Measurements from ENCODE around the gene TPM4. TPM values are rescaled to one million over a fixed set of nuclear protein-coding genes. Genes with fewer than 3 reads are reported as not detected.

TPM4 gene
- total and polyA plus RNA-seq, 2 experiments from 2014 or later, result 223 to 288 TPM

DNA sequence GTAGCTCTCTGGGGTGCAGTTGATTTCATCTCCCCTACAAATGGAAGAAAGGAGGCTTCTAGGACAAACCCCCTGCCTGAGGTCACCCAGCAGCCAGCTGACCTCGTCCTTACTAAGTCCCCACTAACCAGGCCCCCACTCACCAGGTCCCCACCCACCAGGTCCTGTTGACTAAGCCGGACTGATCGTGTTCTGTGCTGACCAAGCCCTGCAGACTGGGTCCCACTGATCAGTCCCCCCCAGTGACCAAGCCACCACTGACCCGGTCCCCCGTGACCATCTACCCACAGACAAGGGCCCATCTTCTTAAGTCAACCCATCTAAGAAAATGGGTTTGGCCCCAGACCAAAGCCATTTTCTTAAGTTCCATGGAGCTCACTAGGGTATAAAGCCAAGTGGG is 36.8 kb upstream of the TPM4 start:
- TF ChIP-seq, protein P1, sequence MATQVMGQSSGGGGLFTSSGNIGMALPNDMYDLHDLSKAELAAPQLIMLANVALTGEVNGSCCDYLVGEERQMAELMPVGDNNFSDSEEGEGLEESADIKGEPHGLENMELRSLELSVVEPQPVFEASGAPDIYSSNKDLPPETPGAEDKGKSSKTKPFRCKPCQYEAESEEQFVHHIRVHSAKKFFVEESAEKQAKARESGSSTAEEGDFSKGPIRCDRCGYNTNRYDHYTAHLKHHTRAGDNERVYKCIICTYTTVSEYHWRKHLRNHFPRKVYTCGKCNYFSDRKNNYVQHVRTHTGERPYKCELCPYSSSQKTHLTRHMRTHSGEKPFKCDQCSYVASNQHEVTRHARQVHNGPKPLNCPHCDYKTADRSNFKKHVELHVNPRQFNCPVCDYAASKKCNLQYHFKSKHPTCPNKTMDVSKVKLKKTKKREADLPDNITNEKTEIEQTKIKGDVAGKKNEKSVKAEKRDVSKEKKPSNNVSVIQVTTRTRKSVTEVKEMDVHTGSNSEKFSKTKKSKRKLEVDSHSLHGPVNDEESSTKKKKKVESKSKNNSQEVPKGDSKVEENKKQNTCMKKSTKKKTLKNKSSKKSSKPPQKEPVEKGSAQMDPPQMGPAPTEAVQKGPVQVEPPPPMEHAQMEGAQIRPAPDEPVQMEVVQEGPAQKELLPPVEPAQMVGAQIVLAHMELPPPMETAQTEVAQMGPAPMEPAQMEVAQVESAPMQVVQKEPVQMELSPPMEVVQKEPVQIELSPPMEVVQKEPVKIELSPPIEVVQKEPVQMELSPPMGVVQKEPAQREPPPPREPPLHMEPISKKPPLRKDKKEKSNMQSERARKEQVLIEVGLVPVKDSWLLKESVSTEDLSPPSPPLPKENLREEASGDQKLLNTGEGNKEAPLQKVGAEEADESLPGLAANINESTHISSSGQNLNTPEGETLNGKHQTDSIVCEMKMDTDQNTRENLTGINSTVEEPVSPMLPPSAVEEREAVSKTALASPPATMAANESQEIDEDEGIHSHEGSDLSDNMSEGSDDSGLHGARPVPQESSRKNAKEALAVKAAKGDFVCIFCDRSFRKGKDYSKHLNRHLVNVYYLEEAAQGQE (IDR thresholded peaks at IDR 0.05; ENCODE audit: unreplicated experiment), result no peak
- TF ChIP-seq POLR2AphosphoS5 (IDR thresholded peaks at IDR 0.05; ENCODE audit: low read depth) (no peak), STAT1 (IDR thresholded peaks at IDR 0.05; ENCODE audit: unreplicated experiment) (no peak), ZNF114 (CRISPR knock-in tag; IDR thresholded peaks at IDR 0.05) (no peak), JUNB (IDR thresholded peaks at IDR 0.05; ENCODE audit: unreplicated experiment) (no peak), CREB1 (CRISPR knock-in tag; IDR thresholded peaks at IDR 0.05; ENCODE audit: low read depth) (no peak), ZNF331 (CRISPR knock-in tag; IDR thresholded peaks at IDR 0.05; ENCODE audit: low read depth) (no peak), NANOG (IDR thresholded peaks at IDR 0.05; ENCODE audit: borderline replicate concordance) (no peak), EZH2 (IDR thresholded peaks at IDR 0.05; ENCODE audit: low read depth, unreplicated experiment) (no peak), EZH2phosphoT487 (IDR thresholded peaks at IDR 0.05; ENCODE audit: unreplicated experiment) (no peak)
- TF ChIP-seq, protein P2, sequence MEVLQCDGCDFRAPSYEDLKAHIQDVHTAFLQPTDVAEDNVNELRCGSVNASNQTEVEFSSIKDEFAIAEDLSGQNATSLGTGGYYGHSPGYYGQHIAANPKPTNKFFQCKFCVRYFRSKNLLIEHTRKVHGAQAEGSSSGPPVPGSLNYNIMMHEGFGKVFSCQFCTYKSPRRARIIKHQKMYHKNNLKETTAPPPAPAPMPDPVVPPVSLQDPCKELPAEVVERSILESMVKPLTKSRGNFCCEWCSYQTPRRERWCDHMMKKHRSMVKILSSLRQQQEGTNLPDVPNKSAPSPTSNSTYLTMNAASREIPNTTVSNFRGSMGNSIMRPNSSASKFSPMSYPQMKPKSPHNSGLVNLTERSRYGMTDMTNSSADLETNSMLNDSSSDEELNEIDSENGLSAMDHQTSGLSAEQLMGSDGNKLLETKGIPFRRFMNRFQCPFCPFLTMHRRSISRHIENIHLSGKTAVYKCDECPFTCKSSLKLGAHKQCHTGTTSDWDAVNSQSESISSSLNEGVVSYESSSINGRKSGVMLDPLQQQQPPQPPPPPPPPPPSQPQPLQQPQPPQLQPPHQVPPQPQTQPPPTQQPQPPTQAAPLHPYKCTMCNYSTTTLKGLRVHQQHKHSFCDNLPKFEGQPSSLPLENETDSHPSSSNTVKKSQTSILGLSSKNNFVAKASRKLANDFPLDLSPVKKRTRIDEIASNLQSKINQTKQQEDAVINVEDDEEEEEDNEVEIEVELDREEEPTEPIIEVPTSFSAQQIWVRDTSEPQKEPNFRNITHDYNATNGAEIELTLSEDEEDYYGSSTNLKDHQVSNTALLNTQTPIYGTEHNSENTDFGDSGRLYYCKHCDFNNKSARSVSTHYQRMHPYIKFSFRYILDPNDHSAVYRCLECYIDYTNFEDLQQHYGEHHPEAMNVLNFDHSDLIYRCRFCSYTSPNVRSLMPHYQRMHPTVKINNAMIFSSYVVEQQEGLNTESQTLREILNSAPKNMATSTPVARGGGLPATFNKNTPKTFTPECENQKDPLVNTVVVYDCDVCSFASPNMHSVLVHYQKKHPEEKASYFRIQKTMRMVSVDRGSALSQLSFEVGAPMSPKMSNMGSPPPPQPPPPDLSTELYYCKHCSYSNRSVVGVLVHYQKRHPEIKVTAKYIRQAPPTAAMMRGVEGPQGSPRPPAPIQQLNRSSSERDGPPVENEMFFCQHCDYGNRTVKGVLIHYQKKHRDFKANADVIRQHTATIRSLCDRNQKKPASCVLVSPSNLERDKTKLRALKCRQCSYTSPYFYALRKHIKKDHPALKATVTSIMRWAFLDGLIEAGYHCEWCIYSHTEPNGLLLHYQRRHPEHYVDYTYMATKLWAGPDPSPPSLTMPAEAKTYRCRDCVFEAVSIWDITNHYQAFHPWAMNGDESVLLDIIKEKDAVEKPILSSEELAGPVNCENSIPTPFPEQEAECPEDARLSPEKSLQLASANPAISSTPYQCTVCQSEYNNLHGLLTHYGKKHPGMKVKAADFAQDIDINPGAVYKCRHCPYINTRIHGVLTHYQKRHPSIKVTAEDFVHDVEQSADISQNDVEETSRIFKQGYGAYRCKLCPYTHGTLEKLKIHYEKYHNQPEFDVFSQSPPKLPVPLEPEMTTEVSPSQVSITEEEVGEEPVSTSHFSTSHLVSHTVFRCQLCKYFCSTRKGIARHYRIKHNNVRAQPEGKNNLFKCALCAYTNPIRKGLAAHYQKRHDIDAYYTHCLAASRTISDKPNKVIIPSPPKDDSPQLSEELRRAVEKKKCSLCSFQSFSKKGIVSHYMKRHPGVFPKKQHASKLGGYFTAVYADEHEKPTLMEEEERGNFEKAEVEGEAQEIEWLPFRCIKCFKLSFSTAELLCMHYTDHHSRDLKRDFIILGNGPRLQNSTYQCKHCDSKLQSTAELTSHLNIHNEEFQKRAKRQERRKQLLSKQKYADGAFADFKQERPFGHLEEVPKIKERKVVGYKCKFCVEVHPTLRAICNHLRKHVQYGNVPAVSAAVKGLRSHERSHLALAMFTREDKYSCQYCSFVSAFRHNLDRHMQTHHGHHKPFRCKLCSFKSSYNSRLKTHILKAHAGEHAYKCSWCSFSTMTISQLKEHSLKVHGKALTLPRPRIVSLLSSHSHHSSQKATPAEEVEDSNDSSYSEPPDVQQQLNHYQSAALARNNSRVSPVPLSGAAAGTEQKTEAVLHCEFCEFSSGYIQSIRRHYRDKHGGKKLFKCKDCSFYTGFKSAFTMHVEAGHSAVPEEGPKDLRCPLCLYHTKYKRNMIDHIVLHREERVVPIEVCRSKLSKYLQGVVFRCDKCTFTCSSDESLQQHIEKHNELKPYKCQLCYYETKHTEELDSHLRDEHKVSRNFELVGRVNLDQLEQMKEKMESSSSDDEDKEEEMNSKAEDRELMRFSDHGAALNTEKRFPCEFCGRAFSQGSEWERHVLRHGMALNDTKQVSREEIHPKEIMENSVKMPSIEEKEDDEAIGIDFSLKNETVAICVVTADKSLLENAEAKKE (CRISPR knock-in tag; IDR thresholded peaks at IDR 0.05), result no peak
- TF ChIP-seq, protein P3, sequence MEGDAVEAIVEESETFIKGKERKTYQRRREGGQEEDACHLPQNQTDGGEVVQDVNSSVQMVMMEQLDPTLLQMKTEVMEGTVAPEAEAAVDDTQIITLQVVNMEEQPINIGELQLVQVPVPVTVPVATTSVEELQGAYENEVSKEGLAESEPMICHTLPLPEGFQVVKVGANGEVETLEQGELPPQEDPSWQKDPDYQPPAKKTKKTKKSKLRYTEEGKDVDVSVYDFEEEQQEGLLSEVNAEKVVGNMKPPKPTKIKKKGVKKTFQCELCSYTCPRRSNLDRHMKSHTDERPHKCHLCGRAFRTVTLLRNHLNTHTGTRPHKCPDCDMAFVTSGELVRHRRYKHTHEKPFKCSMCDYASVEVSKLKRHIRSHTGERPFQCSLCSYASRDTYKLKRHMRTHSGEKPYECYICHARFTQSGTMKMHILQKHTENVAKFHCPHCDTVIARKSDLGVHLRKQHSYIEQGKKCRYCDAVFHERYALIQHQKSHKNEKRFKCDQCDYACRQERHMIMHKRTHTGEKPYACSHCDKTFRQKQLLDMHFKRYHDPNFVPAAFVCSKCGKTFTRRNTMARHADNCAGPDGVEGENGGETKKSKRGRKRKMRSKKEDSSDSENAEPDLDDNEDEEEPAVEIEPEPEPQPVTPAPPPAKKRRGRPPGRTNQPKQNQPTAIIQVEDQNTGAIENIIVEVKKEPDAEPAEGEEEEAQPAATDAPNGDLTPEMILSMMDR (conservative IDR thresholded peaks at IDR 0.05; ENCODE audit: low read depth in 2 of 2), result no peak
- TF ChIP-seq, protein P4, sequence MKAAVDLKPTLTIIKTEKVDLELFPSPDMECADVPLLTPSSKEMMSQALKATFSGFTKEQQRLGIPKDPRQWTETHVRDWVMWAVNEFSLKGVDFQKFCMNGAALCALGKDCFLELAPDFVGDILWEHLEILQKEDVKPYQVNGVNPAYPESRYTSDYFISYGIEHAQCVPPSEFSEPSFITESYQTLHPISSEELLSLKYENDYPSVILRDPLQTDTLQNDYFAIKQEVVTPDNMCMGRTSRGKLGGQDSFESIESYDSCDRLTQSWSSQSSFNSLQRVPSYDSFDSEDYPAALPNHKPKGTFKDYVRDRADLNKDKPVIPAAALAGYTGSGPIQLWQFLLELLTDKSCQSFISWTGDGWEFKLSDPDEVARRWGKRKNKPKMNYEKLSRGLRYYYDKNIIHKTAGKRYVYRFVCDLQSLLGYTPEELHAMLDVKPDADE (IDR thresholded peaks at IDR 0.05), result no peak
- Histone ChIP-seq H3K79me2 (replicated peaks; ENCODE audit: insufficient read depth) (no peaks in the 10 kb centered on the region), H3K27me3 (ENCODE audit: insufficient read depth) (no peaks in the 10 kb centered on the region), H3K4me2 (no peak overlapping the region), H3K4me3 (no peak overlapping the region), H3K4me1 (ENCODE audit: insufficient read depth) (peaks cover 4% of the 10 kb centered on the region; the same call in 1 of the 2 replicates), H3K27ac (ENCODE audit: low read depth) (no peak overlapping the region), H3F3A (replicated peaks; ENCODE audit: low read depth) (no peaks in the 10 kb centered on the region), H4K20me1 (replicated peaks; ENCODE audit: insufficient read depth) (no peaks in the 10 kb centered on the region), H3K36me3 (ENCODE audit: insufficient read depth) (no peaks in the 10 kb centered on the region), H3K9me2 (ENCODE audit: insufficient read depth) (no peaks in the 10 kb centered on the region), H2AFZ (no peak overlapping the region)
- Mint-ChIP-seq H3K4me3 (no peak overlapping the region), H3K36me3 (ENCODE audit: low read depth) (peaks cover 13% of the 10 kb centered on the region; the same call in 1 of the 3 replicates), H3K27ac (no peak overlapping the region), H3K27me3 (ENCODE audit: insufficient read depth, low read depth, poor library complexity) (peaks cover 12% of the 10 kb centered on the region), H3K4me1 (no peaks in the 10 kb centered on the region), H3K9me3 (peaks cover 64% of the 10 kb centered on the region)
- ATAC-seq (no peak), DNase-seq (ENCODE audit: low spot score) (no peak)
